ENCODE results near the gene MAST4.

GRCh38 chr5:67123819-67124218 lies 527.6 kb downstream of the MAST4 start:
- TF ChIP-seq CTCF (IDR thresholded peaks at IDR 0.05) = no peak
- no peak for TF ChIP-seq POLR2A (IDR thresholded peaks at IDR 0.05)
- TF ChIP-seq EP300 (IDR thresholded peaks at IDR 0.05) = no peak

Measured in tibial nerve (tissue), 4 donors.